ENCODE data around the gene SIGMAR1. TPM values are rescaled to one million over a fixed set of nuclear protein-coding genes. Genes with fewer than 3 reads are reported as not detected.

The SIGMAR1 gene
- total and polyA plus RNA-seq, 2 of the 4 experiments (the other 2 are of a cell fraction): 44.6 to 88.9 TPM

GRCh38 chr9:34603610-34604231 lies 33.9 kb downstream of the SIGMAR1 start:
- POLR2A ChIA-PET (ENCODE audit: unreplicated experiment): no interaction called here

More at GRCh38 chr9:34603610-34604231, 33.9 kb downstream of the SIGMAR1 start:
- H4K91ac ChIP-seq (ENCODE audit: insufficient read depth, low read depth, low read length): no peak overlapping the region
- ATAC-seq (ENCODE audit: low read depth) (peak; percentile 97), DNase-seq (peak; percentile 63)
- H3K18ac ChIP-seq (ENCODE audit: low read depth, low read length): no peak overlapping the region
- dilution Hi-C loops (cut with HindIII; ENCODE audit: low sequenced_read_pairs, unreplicated experiment): no loop called here
- no peak overlapping the region for H2BK20ac ChIP-seq (ENCODE audit: low read depth, low read length)
- H3K56ac ChIP-seq (ENCODE audit: extremely low read depth, insufficient read depth, low read length): no peak overlapping the region
- no peaks in the 10 kb centered on the region for H3K36me3 ChIP-seq (ENCODE audit: control insufficient read depth, insufficient read depth, low read length)
- peak overlapping the region; percentile 57 for H2AK9ac ChIP-seq (replicated peaks; ENCODE audit: low read depth, low read length, poor library complexity)
- H3K4me3 ChIP-seq (ENCODE audit: insufficient read depth, low read depth, low read length): no peak overlapping the region
- H2BK15ac ChIP-seq (ENCODE audit: low read depth, low read length): no peak overlapping the region
- in situ Hi-C loops (cut with MboI; ENCODE audit: low sequenced_read_pairs): loop anchor here (5.0 to 10.0 kb wide), 2 partner anchors 169 to 196 kb away; no protein-coding TSS in a partner anchor
- H2BK120ac ChIP-seq (ENCODE audit: low read depth, low read length): no peak overlapping the region
- H3K79me1 ChIP-seq (ENCODE audit: low read depth in 1 of 2, low read length in 2 of 2): no peaks in the 10 kb centered on the region
- no peak overlapping the region for H4K5ac ChIP-seq (ENCODE audit: low read depth, low read length)
- no CpG with 5 or more reads among the region's 4 CpGs for WGBS, 2 experiments (ENCODE audit: extremely low coverage in 2 of 2, insufficient read length in 1 of 2)
- CTCF ChIA-PET: interaction anchor here (0.5 to 1.5 kb wide), 7 partner anchors 8 to 60 kb away, joined by 3 to 8 read pairs (median 4); no protein-coding TSS in a partner anchor
- H4K20me1 ChIP-seq (ENCODE audit: insufficient read depth, low read length): peaks cover 5% of the 10 kb centered on the region; the same call in 1 of the 2 replicates
- no TSS peak for BruUV-seq (replicated peaks)
- intact Hi-C loops (cut with micrococcal nuclease): loop anchor here (1.0 kb wide), 3 partner anchors 55 to 271 kb away; no protein-coding TSS in a partner anchor
- H3K27me3 ChIP-seq (ENCODE audit: control insufficient read depth, insufficient read depth, low read length): peaks cover 55% of the 10 kb centered on the region
- H3K9ac ChIP-seq (ENCODE audit: low read depth, low read length): no peak overlapping the region
- no peak overlapping the region for H3K4ac ChIP-seq (ENCODE audit: low read depth, low read length)
- H3K4me1 ChIP-seq (ENCODE audit: control insufficient read depth, insufficient read depth, low read length): no peaks in the 10 kb centered on the region
- TF ChIP-seq SMC3 (IDR thresholded peaks at IDR 0.05; ENCODE audit: low read depth, low read length) (peak; percentile 81), CTCF (conservative IDR thresholded peaks at IDR 0.05; ENCODE audit: low read depth, low read length) (peak; percentile 90), RAD21 (IDR thresholded peaks at IDR 0.05; ENCODE audit: low read length) (peak; percentile 94), BHLHE40 (IDR thresholded peaks at IDR 0.05; ENCODE audit: low read depth, low read length) (no peak)
- TF ChIP-seq, protein P1, sequence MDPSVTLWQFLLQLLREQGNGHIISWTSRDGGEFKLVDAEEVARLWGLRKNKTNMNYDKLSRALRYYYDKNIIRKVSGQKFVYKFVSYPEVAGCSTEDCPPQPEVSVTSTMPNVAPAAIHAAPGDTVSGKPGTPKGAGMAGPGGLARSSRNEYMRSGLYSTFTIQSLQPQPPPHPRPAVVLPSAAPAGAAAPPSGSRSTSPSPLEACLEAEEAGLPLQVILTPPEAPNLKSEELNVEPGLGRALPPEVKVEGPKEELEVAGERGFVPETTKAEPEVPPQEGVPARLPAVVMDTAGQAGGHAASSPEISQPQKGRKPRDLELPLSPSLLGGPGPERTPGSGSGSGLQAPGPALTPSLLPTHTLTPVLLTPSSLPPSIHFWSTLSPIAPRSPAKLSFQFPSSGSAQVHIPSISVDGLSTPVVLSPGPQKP (IDR thresholded peaks at IDR 0.05; ENCODE audit: borderline replicate concordance, low read depth, low read length): no peak
- TF ChIP-seq, protein P2, sequence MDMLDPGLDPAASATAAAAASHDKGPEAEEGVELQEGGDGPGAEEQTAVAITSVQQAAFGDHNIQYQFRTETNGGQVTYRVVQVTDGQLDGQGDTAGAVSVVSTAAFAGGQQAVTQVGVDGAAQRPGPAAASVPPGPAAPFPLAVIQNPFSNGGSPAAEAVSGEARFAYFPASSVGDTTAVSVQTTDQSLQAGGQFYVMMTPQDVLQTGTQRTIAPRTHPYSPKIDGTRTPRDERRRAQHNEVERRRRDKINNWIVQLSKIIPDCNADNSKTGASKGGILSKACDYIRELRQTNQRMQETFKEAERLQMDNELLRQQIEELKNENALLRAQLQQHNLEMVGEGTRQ (IDR thresholded peaks at IDR 0.05; ENCODE audit: low read depth, low read length): no peak
- H4K8ac ChIP-seq (ENCODE audit: low read depth in 2 of 2, low read length in 2 of 2): no peak overlapping the region
- H3K14ac ChIP-seq (replicated peaks; ENCODE audit: low read depth, low read length): no peak overlapping the region
- H3K27ac ChIP-seq (ENCODE audit: insufficient read depth, low read length): no peak overlapping the region
- H3K9me3 ChIP-seq (ENCODE audit: control insufficient read depth, insufficient read depth, low read length): no peaks in the 10 kb centered on the region
- no peaks in the 10 kb centered on the region for H3K9me1 ChIP-seq (ENCODE audit: insufficient read depth, low read length)
- H3K23ac ChIP-seq (ENCODE audit: low read depth, low read length): no peak overlapping the region
- H2BK5ac ChIP-seq (ENCODE audit: low read depth, low read length, poor library complexity, severe bottlenecking): no peak overlapping the region
- no peak overlapping the region for H3K4me2 ChIP-seq (ENCODE audit: low read depth, low read length)
- H2AFZ ChIP-seq (replicated peaks; ENCODE audit: low read length, poor library complexity): peak overlapping the region; percentile 56
- no peak overlapping the region for H2AK5ac ChIP-seq (ENCODE audit: low read depth, low read length)

Data from IMR-90 (cell line).